B cell (primary cell): ENCODE measurements around the gene TBC1D22A.

Source experiments
- CTCF ChIP-seq: fragments of 200-600 bp; IDR thresholded peaks from one replicate; pipeline ENCODE4 v1.8.0; 2022; ENCODE audit warnings: antibody characterized with exemption, mild to moderate bottlenecking
- EZH2 ChIP-seq: IDR thresholded peaks from 2 replicates; pipeline ENCODE4 v1.6.1; 2012; ENCODE audit warnings: borderline replicate concordance, low read depth, mild to moderate bottlenecking, moderate library complexity, low read length; ENCODE audit not compliant: insufficient read depth, poor library complexity, severe bottlenecking

- no peak for TF ChIP-seq CTCF
- no peak for TF ChIP-seq EZH2
Observed at GRCh38 chr22:47005506-47006408, 243.3 kb downstream of the TBC1D22A start.
